Hematopoietic multipotent progenitor cell treated with erythropoietin and hydrocortisone succinate and interleukin-3 and kit ligand, for 4 days (in vitro differentiated cells): ENCODE data around the gene SH2D2A.
A peak's percentile ranks its signal among the peaks of the same experiment; 100 is the strongest.

Source experiments
- DNase-seq: peaks from one replicate; pipeline ENCODE4 v3.0.0-alpha.2; 2015

SH2D2A gene

GRCh38 chr1:156816561-156817328, at the start of gene SH2D2A:
Gene SH2D2A (minus strand): TSS chr1:156816848. CDS start chr1:156816708, 140 bp downstream.
- peak; percentile 94 for DNase-seq

GRCh38 chr1:156865865-156866248, 49.2 kb upstream of the SH2D2A start:
- no peak for DNase-seq

- no peak for DNase-seq
These were observed 48.6 kb upstream of the SH2D2A start for GRCh38 chr1:156865258-156865657.

- DNase-seq, result no peak
These were observed 48.1 kb upstream of the SH2D2A start for GRCh38 chr1:156864796-156865195.

GRCh38 chr1:156863631-156864030, 47.0 kb upstream of the SH2D2A start:
- DNase-seq, result peak; percentile 62

- peak; percentile 81 for DNase-seq
These were observed 46.5 kb upstream of the SH2D2A start for GRCh38 chr1:156862997-156863599.

- no peak for DNase-seq
These were observed 45.9 kb upstream of the SH2D2A start for GRCh38 chr1:156862584-156862983.

GRCh38 chr1:156860628-156861423, 44.2 kb upstream of the SH2D2A start, which contains the start of gene NTRK1:
Gene NTRK1 (plus strand): TSS chr1:156860865. CDS start chr1:156860935, 70 bp downstream.
- peak; percentile 82 for DNase-seq

- DNase-seq, result peak; percentile 75
These were observed 43.5 kb upstream of the SH2D2A start for GRCh38 chr1:156860113-156860627.

GRCh38 chr1:156859523-156860112, 43.0 kb upstream of the SH2D2A start:
- DNase-seq, result no peak

GRCh38 chr1:156858959-156859522, 42.4 kb upstream of the SH2D2A start, which contains the start of gene INSRR:
Gene INSRR (minus strand): TSS chr1:156859117. CDS start chr1:156858621, 496 bp downstream.
- peak; percentile 54 for DNase-seq

- DNase-seq, result peak; percentile 43
These were observed 41.9 kb upstream of the SH2D2A start for GRCh38 chr1:156858555-156858956.

- no peak for DNase-seq
These were observed 40.9 kb upstream of the SH2D2A start for GRCh38 chr1:156857532-156857931.

GRCh38 chr1:156856282-156856785, 39.7 kb upstream of the SH2D2A start:
- DNase-seq, result no peak

- DNase-seq, result no peak
These were observed 38.0 kb upstream of the SH2D2A start for GRCh38 chr1:156854634-156855033.

- DNase-seq, result no peak
These were observed 37.1 kb upstream of the SH2D2A start for GRCh38 chr1:156853761-156854160.

GRCh38 chr1:156852418-156852874, 35.8 kb upstream of the SH2D2A start:
- DNase-seq, result peak; percentile 42

GRCh38 chr1:156851779-156852417, 35.2 kb upstream of the SH2D2A start:
- DNase-seq, result no peak

GRCh38 chr1:156849151-156849496, 32.5 kb upstream of the SH2D2A start:
- DNase-seq, result no peak

GRCh38 chr1:156848461-156849150, 32.0 kb upstream of the SH2D2A start:
- peak; percentile 52 for DNase-seq
